Astrocyte of the spinal cord (primary cell): ENCODE data around the gene RASGRP3.

Experiments
- DNase-seq: peaks from one replicate; pipeline ENCODE4 v3.0.0; 2011; ENCODE audit warnings: low read depth, low spot score
- H3K4me3 ChIP-seq: 2 replicates; pipeline ENCODE4 v1.5.1; 2011; ENCODE audit warnings: low read depth, mild to moderate bottlenecking, low read length, moderate library complexity
- in situ Hi-C: cut with HindIII; loops from 2 replicates; pipeline ENCODE4 v1.10.0; 2017; ENCODE audit warnings: low sequenced_read_pairs
- TF ChIP-seq, protein P1 (sequence below): IDR thresholded peaks from 2 replicates; pipeline ENCODE4 v1.5.1; 2012; ENCODE audit warnings: low read depth, mild to moderate bottlenecking, low read length, inconsistent platforms

Gene RASGRP3

DNA sequence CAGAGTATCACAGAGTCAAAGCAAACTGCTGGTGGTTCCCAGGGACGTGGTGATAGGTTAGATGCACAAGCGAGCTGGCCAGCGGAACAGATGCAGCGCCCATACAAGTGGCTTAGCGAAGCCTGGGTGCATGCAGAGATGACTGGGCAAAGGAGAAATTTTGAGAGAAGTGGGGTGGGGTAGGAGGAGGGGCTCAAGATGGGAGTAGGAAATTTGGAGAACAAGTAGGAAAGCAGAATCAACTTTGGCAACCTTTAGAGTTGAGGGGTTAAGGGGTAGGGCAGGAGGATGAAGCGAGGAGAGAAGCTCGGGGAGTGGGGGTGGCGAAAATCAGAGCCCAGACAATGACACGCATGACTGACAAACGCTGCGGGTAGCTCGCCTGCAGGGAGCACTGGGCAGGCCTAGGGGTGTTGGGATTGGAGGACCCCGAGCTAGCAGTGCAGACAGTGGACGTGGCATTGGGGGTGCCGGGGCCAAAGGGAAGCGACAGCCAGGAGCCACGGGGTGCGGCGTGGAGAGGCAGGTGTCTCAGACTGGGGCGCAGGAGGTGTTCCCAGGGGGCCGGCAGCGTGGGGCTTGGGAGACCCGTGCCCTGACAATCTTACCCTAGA lies 122.2 kb downstream of the RASGRP3 start:
- in situ Hi-C loops, result no loop called here
- DNase-seq, result peak; percentile 41
- H3K4me3 ChIP-seq, result peak overlapping the region; percentile 96
- TF ChIP-seq, protein P1, sequence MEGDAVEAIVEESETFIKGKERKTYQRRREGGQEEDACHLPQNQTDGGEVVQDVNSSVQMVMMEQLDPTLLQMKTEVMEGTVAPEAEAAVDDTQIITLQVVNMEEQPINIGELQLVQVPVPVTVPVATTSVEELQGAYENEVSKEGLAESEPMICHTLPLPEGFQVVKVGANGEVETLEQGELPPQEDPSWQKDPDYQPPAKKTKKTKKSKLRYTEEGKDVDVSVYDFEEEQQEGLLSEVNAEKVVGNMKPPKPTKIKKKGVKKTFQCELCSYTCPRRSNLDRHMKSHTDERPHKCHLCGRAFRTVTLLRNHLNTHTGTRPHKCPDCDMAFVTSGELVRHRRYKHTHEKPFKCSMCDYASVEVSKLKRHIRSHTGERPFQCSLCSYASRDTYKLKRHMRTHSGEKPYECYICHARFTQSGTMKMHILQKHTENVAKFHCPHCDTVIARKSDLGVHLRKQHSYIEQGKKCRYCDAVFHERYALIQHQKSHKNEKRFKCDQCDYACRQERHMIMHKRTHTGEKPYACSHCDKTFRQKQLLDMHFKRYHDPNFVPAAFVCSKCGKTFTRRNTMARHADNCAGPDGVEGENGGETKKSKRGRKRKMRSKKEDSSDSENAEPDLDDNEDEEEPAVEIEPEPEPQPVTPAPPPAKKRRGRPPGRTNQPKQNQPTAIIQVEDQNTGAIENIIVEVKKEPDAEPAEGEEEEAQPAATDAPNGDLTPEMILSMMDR, result no peak

DNA sequence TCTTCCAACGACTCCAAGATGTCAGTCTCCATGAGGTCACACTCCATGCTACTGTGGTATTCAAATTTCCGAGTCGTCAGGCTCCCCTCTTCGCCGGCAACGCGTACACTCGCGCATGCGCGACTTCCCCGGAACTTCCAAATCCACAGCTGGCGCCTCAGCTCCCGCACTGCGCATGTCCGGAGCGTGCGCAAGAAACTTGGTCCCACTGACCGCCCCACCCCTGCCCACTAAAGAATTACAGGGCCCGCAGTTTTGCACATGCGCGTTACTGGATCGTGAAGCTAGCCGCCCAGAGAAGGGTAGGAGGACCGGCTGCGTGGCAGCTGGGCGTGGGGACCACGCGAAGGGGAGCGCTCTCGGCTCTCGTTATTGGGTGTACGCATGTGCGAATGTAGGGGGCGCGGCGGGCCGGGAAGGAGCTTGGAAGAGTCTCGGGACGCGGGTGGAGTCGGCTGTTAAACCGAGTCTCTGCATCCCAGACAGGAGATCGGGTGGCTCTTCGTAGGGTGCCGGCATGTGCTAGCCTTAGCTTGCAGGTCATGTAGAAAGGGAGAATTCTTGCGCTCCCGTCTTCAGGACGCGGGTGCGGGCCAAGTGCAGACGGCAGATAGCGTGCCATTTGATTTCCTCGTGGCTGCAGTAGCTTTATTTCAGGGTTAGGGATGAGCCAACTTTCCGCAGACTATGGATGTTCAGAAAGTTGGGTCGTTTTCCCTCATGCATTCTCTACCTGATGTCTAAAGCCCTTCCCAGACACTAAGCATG lies 122.9 kb downstream of the RASGRP3 start, which contains the start of gene FAM98A:
Gene FAM98A (minus strand): TSS at position 125 of the 768 bp plus-strand sequence. CDS start 78 bp downstream, at position 47.
- DNase-seq, result peak; percentile 100
- TF ChIP-seq, protein P1, result peak; percentile 12
- H3K4me3 ChIP-seq, result peak within 1 kb of the TSS; percentile 96
- in situ Hi-C loops, result no loop called here

DNA sequence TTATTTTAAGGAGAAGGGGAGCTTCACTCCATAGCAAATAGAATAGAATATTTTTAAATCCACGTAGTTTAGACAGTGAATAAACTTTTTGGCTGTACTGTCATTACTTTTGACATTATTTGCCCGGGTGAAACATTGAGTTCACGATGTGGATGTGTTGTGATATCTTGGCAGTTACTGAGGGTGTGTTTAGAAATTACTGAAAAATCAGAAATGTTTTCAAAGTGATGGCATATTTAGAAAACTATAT lies 123.4 kb downstream of the RASGRP3 start:
- peak overlapping the region; percentile 96 for H3K4me3 ChIP-seq
- TF ChIP-seq, protein P1, result no peak
- no peak for DNase-seq
- in situ Hi-C loops, result no loop called here

DNA sequence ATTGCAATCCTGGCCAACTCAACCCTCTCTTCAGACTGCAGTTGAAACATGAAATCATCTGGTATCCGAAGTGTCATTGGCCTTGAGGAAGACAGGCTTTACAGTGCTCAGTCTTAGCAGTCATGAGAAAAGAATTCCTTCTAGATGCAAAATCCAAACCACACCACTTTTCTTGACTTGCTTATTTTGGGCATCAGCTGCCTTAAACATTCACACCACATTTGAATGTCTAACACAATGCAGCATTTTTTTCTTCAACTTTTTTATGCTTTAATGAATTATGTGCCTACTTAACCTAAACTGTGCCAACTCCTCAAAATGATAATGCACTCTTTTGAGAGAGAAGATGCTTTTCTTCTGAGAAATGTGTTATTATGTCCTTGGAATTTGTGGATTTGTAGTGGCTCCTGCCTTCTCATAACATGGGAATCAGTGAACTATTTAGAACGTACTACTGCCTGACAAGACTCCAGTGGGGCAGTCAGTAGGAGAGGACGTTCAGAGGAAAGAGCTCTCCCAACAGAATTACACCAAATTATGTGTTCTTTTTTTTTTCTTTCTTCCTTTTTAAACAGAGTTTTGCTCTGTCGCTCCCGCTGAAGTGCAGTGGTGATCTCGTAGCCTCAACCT lies 125.9 kb downstream of the RASGRP3 start:
- no peak overlapping the region for H3K4me3 ChIP-seq
- in situ Hi-C loops, result no loop called here
- no peak for DNase-seq
- TF ChIP-seq, protein P1, result no peak

DNA sequence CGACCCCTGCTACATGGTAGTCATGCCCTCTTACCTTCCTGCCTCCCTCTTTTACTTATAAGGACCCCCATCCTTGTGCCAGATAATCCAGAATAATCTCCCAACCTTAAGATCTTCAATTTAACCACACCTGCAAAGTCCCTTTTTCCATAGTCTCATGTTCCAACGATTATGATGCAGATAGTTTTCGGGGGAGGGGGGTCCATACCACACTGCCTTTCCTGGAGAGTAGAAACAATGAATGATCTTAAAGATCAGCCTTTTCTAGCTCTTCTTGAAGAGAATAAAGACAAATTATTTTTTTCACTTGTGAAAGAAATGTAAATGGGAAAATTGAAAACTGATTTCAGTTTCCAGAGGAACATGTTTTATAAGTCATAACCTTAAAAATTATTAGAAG lies 127.0 kb downstream of the RASGRP3 start:
- TF ChIP-seq, protein P1, result no peak
- H3K4me3 ChIP-seq, result no peak overlapping the region
- in situ Hi-C loops, result no loop called here
- no peak for DNase-seq

DNA sequence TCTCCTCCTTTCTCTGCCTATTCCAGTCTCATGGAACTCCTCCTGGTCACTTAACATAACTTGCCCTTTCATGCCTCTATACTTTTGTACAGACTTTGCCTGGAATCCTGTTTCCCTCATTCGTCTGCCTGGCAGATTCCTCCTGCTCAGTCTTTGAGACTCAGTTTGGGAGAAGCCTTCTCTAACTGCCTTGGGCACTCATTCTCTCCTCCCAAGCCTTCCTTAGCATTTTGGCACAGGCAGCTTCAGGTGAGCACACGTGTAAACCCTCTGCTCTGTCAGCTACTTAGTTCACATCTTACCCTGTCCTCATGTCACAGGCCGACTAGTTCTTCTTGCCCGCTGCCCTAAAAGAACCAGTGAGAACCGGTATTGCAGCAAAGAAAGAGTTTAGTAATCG lies 128.6 kb downstream of the RASGRP3 start:
- TF ChIP-seq, protein P1, result no peak
- H3K4me3 ChIP-seq, result no peak overlapping the region
- in situ Hi-C loops, result no loop called here
- no peak for DNase-seq
